Measurements from ENCODE around the gene AGRN.

The AGRN gene

DNA sequence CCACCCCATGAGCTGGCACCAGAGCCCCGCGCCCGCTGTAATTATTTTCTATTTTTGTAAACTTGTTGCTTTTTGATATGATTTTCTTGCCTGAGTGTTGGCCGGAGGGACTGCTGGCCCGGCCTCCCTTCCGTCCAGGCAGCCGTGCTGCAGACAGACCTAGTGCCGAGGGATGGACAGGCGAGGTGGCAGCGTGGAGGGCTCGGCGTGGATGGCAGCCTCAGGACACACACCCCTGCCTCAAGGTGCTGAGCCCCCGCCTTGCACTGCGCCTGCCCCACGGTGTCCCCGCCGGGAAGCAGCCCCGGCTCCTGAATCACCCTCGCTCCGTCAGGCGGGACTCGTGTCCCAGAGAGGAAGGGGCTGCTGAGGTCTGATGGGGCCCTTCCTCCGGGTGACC lies 35.1 kb downstream of the AGRN start:
- TF ChIP-seq, protein P1, sequence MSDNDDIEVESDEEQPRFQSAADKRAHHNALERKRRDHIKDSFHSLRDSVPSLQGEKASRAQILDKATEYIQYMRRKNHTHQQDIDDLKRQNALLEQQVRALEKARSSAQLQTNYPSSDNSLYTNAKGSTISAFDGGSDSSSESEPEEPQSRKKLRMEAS (IDR thresholded peaks at IDR 0.05), result no peak
- TF ChIP-seq EP300 (IDR thresholded peaks at IDR 0.05; ENCODE audit: borderline replicate concordance) (no peak), FOXM1 (IDR thresholded peaks at IDR 0.05; ENCODE audit: borderline replicate concordance, low read depth) (no peak), YY1 (IDR thresholded peaks at IDR 0.05; ENCODE audit: low read depth) (no peak), RAD21 (IDR thresholded peaks at IDR 0.05; ENCODE audit: low read depth) (no peak), EGR1 (IDR thresholded peaks at IDR 0.05) (no peak), CREB1 (IDR thresholded peaks at IDR 0.05; ENCODE audit: low read depth) (no peak), ZBTB7A (IDR thresholded peaks at IDR 0.05; ENCODE audit: low read depth) (no peak)
- TF ChIP-seq, protein P2, sequence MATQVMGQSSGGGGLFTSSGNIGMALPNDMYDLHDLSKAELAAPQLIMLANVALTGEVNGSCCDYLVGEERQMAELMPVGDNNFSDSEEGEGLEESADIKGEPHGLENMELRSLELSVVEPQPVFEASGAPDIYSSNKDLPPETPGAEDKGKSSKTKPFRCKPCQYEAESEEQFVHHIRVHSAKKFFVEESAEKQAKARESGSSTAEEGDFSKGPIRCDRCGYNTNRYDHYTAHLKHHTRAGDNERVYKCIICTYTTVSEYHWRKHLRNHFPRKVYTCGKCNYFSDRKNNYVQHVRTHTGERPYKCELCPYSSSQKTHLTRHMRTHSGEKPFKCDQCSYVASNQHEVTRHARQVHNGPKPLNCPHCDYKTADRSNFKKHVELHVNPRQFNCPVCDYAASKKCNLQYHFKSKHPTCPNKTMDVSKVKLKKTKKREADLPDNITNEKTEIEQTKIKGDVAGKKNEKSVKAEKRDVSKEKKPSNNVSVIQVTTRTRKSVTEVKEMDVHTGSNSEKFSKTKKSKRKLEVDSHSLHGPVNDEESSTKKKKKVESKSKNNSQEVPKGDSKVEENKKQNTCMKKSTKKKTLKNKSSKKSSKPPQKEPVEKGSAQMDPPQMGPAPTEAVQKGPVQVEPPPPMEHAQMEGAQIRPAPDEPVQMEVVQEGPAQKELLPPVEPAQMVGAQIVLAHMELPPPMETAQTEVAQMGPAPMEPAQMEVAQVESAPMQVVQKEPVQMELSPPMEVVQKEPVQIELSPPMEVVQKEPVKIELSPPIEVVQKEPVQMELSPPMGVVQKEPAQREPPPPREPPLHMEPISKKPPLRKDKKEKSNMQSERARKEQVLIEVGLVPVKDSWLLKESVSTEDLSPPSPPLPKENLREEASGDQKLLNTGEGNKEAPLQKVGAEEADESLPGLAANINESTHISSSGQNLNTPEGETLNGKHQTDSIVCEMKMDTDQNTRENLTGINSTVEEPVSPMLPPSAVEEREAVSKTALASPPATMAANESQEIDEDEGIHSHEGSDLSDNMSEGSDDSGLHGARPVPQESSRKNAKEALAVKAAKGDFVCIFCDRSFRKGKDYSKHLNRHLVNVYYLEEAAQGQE (IDR thresholded peaks at IDR 0.05; ENCODE audit: low read depth), result no peak

DNA sequence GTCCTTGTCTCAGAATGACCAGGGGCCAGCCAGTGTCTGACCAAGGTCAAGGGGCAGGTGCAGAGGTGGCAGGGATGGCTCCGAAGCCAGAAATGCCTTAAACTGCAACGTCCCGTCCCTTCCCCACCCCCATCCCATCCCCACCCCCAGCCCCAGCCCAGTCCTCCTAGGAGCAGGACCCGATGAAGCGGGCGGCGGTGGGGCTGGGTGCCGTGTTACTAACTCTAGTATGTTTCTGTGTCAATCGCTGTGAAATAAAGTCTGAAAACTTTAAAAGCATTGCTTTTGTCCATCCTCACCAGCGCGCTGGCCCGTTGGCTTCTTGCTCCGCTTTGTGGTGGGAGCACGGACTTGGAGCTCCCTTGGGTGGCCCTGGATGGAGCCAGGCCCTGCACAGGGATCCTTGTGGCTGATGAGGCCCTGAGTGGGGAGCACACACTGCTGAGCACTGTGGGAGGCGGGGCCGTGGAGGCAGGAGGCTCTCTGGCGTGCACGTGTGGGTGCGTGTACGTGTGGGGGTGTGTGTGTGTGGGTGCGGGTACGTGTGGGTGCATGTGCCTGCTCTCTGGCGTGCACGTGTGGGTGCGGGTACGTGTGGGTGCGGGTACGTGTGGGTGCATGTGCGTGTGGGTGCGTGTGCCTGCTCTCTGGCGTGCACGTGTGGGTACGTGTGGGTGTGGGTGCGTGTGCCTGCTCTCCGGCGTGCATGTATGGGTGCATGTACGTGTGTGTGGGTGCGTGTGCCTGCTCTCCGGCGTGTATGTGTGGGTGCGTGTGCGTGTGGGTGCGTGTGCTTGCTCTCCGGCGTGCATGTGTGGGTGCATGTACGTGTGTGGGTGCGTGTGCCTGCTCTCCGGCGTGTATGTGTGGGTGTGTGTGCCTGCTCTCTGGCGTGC lies 36.2 kb downstream of the AGRN start:
- TF ChIP-seq FOXM1 (IDR thresholded peaks at IDR 0.05; ENCODE audit: borderline replicate concordance, low read depth), result no peak
- no peak for TF ChIP-seq ZBTB7A (IDR thresholded peaks at IDR 0.05; ENCODE audit: low read depth)
- no peak for TF ChIP-seq YY1 (IDR thresholded peaks at IDR 0.05; ENCODE audit: low read depth)
- no peak for TF ChIP-seq NFIC (IDR thresholded peaks at IDR 0.05)
- no peak for TF ChIP-seq TEAD4 (IDR thresholded peaks at IDR 0.05)
- TF ChIP-seq, protein P3, sequence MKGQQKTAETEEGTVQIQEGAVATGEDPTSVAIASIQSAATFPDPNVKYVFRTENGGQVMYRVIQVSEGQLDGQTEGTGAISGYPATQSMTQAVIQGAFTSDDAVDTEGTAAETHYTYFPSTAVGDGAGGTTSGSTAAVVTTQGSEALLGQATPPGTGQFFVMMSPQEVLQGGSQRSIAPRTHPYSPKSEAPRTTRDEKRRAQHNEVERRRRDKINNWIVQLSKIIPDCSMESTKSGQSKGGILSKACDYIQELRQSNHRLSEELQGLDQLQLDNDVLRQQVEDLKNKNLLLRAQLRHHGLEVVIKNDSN (IDR thresholded peaks at IDR 0.05), result no peak
- TF ChIP-seq TAF1 (IDR thresholded peaks at IDR 0.05; ENCODE audit: low read depth), result no peak
- TF ChIP-seq, protein P1 (IDR thresholded peaks at IDR 0.05), result no peak
- no peak for TF ChIP-seq CREB1 (IDR thresholded peaks at IDR 0.05; ENCODE audit: low read depth)
- no peak for TF ChIP-seq CEBPB (IDR thresholded peaks at IDR 0.05)
- no peak for TF ChIP-seq EGR1 (IDR thresholded peaks at IDR 0.05)
- TF ChIP-seq EP300 (IDR thresholded peaks at IDR 0.05; ENCODE audit: borderline replicate concordance), result no peak
- TF ChIP-seq, protein P2 (IDR thresholded peaks at IDR 0.05; ENCODE audit: low read depth), result no peak
- no peak for TF ChIP-seq RAD21 (IDR thresholded peaks at IDR 0.05; ENCODE audit: low read depth)
- TF ChIP-seq TCF12 (IDR thresholded peaks at IDR 0.05; ENCODE audit: low read depth), result no peak

DNA sequence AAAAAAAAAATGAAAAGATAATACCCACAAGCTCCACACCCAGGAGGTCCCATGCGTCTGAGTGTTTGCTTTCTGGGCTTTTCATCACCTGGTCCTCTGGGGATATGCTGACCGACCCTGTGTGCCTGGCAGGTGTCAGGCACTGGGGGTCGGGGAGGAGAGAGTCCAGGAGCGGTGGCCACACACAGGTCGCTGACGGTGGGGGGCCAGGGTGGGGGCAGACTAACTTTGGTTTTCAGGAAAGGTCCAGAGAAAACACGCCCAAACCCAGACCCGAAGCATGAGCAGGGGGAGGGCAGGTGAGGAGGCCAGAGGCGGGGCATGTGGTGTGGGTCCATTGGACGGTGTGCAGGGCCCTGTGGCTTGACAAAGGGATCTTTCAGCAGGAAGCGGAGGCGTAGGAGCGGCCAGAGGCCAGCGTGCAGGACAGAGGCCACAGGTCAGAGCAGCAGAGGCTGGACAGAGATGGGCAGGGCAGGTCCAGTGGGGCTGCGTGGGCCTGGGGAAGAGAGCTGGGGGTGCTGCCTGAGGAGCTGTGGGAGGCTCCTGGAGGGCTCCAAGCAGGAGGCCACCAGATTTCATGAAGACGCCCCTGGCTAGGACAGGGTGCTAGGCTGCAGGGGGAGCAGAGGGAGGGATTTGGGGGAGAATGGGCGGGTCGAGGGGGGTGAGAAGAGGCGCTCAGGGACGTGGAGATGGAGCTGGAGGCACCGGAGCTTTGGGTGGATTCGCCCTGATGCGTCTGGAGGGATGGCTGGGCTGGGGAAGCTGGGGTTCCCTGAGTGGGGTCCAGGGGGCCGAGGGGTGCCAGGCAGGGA lies 38.4 kb downstream of the AGRN start:
- TF ChIP-seq EP300 (IDR thresholded peaks at IDR 0.05; ENCODE audit: borderline replicate concordance) (no peak), CEBPB (IDR thresholded peaks at IDR 0.05) (no peak), ZBTB7A (IDR thresholded peaks at IDR 0.05; ENCODE audit: low read depth) (no peak), CREB1 (IDR thresholded peaks at IDR 0.05; ENCODE audit: low read depth) (no peak), EGR1 (IDR thresholded peaks at IDR 0.05) (peak; percentile 85)

DNA sequence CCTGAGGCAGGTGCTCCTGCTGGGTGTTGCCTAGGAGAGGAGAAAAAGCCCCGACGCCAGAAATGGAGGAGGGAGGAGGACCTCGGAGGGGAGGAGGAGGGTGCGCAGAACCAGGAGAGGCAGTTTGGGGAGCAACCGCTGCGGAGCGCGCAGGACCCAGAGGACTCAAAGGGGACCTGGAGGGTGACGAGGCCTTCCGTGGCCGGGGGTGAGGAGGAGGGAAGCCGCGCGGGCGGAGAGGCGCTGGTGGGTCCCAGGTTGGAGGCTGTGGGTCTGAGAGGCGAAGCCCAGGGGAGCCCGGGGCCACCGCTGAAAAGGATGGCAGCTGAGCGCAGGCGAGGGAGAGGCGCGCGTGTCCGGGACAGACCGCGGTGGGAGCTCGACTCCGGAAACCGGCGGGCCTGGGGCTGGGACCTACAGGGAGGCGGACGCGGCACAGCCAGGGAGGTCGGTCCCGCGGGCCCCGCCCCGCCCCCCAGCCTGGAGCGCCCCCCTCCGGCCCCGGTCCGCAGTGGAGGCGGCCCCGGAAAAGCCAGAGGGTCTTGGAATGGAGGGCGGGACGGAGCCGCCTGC lies 39.1 kb downstream of the AGRN start:
- TF ChIP-seq TCF12 (IDR thresholded peaks at IDR 0.05; ENCODE audit: low read depth) (no peak; the same call in 1 of the 2 replicates), TAF1 (IDR thresholded peaks at IDR 0.05; ENCODE audit: low read depth) (0 out of 2 replicates have a peak, but pooled peaks have one; percentile 27), ZBTB7A (IDR thresholded peaks at IDR 0.05; ENCODE audit: low read depth) (peak; percentile 20; the same call in 1 of the 2 replicates)
- TF ChIP-seq, protein P1 (IDR thresholded peaks at IDR 0.05), result peak; percentile 34
- TF ChIP-seq, protein P3 (IDR thresholded peaks at IDR 0.05), result no peak
